GM18868 (cell line): ENCODE results near the gene ZNF385A.

Experiments used
- ATAC-seq: cut with Tn5 transposase; IDR thresholded peaks from one replicate; pipeline ENCODE4 v1.9.1; 2021; ENCODE audit warnings: mild to moderate bottlenecking, moderate library complexity; ENCODE audit not compliant: unreplicated experiment

ZNF385A gene

DNA sequence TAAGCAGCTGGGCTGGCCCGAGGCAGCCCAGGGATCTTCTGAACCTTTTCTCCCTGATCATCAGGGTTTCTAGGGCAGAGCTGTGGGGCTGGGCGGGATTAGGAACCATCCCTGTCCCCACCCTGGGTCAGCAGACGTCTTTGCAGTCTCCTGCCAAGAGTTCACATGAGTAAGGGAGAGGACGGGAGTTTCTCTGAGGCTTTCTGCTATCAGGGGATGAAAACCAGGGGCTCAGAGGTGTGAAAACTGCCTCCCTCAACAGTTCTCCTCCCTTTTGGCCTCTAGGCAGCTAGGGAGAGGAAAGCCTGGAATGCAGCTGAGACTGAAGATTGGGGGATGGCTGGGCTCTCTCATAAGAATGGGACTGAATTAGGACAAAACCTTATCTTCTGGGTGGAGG is 7.9 kb downstream of the ZNF385A start:
- no peak for ATAC-seq

DNA sequence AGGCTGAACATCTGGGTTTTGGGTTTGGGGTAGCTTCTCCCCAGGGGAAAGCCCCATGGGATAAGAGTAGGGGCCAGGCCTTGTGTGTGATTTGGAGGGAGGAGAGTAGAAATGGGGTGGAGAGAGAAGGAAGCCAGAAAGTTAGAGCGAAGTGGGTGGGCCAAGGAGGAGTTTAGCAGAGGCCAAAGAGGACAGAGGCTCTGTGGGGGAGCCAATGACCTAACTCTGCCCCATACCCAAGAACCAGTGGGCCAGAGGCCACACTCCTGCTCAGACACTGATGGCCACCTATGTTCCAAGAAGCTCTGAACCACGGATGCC is 9.3 kb downstream of the ZNF385A start:
- ATAC-seq = no peak

DNA sequence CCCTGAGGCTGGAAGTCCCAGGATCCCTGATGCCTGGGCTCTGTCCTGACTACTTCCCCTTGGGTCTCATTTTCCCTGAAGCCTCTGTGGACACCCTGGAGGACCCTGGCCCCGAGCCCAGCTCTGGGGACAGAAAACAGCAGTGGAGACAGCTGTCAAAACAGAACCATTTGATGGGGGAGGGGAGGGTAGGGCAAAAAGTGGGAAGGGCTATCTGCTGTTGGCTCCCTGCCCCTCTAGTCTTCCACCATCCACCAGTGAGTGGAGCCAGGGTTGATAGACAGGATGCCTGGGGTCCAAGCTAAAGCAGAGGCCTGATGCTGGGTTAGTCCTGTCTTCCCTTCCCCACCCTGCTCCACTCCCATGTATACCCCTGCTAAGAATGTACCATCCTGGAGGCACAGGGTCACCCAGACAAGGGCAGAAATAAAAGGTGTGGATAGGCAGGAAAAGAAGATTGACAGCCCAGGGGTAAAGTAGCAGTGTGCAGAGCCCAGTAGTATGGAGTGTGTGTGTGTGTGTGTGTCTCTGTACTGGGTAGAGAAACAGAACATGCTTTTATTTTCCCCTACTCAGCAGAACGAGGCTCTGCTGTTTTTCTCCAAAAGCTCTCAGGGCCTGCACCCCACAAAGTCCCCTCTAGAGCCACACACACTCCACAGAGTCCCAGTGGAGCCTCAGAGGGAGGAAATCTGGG is 9.8 kb downstream of the ZNF385A start:
- no peak for ATAC-seq

DNA sequence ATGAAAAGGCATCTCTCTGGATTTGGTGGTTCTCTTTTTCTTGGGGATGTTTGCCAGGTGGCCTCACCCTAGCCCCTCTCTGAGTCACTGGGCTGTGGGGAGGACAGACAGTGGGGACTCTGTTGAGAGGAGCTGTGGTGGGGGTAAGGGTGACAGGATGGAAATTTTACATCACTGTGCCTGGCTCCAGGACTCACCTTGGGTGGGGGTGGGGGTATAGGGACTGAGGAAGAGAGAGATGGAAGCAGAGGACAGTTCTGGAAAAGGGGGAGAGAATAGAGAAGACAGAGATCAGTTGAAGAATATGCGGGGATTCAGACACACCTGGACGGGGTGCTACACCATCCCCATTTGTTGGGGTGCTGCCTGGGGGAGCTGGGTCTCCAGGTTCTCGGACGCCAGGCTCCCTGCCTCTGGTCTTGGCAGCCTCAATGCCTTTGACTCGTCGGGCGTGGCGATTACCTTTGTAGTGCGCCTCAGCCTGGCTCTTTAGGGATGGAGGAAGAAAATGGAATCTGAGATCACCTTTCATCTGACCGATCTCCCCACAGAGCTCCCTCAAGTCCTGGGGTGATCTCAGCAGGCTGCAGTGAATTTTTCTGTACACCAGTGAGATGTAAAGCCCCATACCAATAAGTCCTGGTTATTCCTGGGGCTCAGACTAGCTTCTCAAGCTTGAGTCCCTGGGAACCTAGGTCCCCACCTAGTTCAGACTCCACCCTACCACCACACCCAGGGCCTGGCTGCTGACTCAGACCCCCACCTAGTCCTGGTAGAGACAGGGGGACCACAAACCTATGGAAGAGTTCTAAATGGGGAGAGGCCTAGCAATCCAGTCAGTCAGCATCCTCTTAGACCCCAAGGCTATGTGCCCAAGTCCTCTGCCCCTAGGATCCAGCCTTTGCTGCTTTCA is 10.6 kb downstream of the ZNF385A start:
- ATAC-seq = no peak

DNA sequence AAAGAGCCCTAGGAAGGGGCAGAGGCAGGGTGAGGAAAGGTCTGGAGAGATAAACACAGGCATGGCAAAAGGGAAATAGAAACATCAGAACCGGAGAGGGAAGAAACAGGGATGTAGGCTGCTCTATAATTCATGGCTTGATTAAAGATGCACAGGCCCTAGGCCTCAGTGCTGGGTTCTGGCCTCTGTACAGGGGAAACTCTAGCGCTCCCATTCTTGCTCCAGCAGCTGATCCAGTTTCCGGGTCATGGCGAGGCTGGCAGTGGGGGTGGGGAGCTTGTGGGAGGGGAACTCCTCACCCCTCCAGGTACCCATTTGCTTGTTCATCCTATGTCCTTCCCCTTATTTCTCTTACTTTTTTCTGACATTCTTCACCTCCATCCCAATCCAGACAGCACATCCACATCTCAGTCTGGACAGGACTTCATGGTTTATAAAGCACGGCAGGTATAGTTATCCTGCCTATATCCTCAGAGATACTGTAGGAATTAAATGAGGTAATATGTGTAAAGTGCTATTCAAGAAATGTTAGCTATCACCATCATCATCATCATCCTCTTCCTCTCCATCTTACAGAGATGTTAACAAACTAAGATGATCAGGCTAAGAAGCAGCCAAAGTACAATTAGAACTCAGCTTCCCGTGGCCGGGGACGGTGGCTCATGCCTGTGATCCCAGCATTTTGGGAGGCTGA is 12.3 kb downstream of the ZNF385A start:
- ATAC-seq = no peak

DNA sequence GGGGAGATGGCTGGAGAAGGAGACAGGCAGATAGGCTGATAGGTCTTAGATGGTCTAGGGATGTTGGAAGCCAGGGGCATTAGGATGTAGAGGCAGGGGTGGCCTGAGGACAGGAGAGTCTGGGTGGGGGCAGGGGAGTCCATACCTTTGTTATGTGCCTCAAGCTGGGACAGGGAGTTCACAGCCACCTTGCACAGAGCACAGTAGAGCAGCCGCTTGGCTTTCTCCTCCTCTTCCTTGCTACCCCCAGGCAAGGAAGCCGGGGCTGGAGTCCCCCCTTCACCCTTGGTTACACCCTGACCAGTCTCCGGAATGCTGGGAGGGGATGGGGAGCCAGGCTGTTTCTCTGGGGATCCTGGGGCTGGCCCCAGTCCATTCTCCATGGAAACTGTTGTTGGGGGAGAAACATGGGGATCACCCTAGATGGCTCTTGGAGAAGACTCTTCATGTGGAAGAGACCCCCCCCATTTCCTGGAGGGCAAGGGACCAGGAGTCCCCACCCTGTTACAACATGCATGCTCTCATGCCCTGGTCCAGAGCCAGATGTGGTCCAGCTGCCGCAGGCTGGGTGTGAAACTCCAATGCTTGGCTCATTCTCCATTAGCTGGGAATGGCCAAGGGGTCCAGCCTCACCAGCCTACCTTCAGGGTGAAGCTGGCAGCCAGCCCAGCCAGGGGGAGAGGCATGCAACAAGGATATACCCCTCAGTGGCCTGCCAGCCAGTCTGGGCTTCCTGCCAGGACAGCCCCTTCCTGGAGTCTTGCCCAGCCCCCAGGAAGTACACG is 13.0 kb downstream of the ZNF385A start:
- no peak for ATAC-seq

DNA sequence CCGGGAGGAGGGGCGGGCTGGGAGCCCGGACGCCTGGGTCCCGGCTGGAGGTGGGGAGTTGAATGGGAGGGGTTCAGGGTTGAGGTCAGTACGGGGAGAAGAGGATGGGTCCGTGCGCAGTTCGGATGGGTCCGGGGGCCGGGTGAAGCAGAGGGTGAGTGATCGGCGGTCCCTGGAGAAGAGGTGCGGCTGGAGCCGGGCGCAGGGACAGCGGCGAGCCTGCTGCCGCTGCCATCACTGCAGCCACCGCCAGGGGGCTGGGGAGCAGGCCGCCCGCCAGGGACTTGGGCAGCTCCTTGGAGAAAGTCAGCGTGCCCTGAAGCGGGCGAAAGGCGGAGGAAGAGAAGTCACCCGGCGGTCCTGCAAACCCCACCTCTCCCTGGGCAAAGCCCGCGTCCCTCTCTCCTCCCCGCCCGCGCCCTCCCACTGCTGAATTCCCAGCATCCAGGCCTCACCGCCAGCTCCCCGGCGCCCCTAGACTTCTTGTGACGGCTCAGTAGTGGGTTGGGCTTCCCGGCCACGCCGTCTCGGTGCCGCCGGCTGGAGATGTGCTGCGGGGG is 14.3 kb downstream of the ZNF385A start:
- ATAC-seq = no peak

DNA sequence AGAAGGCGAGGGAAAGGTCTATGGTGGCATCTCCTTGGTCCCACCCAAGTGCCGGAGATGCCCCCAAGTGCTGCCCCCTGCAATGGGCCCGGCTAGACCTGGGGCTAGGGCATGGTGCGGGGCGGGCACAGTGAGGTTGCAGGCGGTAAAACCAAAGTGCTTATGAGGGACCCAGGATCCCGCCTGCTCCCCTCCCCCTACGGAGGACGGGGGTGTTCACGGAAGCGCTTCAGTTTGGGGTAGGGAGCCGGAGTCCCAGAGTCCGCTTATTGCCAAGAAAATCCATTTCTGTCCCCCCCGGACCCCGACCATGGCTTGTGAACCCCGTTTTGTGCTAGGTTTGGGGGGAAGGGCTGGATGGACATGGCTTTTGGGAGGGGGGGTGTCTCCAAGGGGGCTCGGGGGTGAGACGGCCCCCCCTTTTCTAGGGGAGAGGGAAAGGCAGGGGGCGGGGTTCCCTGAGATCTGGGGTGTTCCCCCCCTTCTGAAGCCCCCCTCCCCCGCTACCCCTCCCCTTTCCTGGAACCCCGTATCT is 14.9 kb downstream of the ZNF385A start:
- ATAC-seq = no peak

DNA sequence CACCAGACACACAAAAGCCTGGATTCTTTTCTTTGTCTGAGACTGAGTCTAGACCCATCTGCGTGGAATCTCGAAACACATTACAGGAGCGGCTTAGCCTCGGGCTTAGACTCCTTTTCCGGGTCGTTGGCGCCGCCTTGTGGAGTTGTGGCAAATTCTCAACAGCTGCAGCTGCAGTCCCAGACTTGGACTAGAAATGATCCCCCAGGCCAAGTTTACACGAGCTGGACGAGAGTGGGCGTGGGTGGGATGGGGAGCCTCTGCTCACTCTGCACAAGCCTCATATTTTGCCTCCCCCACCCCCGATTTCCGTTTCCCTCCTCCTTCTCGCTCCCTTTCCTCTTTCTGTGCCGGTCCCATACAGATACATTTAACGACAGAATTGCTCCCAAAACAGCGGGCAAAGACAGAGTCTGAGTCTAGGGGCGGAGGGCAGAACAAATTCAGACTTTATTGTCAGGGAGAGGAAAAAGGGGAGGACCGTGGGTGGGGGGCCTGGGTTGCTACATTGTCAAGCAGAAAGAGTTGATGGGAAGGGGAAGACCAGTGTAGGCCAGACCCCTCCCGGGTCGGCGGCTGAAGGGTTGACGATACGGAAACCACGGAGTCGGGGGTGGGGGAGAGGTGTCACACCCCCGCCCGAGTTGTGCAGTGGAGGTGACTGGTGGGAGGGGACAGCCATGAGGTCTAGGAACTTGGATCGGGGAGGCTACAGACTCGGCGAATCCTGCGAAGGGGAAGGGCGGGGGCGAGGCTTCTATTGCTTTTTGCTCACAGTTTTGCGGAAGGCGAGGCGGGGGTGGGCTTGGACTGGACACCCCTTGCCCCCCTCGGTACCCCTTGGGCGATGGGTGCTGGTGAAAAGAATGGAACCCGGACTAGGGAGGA is 15.6 kb downstream of the ZNF385A start:
- peak; percentile 72 for ATAC-seq

DNA sequence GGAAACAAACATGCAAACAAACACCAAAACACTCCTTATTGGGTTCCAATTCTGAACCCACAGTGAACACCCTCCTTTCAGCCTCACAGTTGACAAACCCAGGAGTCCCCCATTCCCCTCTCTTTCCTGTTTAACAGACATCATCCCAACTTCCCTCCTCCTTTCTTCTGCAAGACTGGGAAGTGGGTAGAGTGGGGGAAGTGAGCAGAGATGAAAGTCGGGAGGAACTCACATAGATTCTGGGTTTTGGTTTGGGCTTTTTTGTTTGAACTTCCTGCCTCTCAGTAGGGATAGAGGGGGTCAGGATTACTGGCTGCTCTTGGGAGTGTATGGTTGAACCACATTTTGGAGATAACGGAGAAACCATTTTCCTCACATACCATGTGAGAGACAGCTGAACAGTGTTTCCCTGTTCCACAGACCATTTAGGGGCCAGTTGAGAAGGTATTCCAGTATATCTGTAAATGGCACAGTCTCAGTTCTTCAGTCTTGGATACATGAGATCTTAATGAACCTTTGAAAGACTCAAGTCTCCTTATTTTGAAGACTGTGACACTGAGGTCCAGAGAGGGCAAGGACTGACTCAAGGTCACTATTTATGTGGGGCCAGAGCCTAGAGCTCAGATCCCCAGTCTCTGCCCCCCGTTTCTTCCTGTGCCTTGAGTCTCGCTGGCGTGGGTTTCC is 16.4 kb downstream of the ZNF385A start:
- ATAC-seq = no peak

DNA sequence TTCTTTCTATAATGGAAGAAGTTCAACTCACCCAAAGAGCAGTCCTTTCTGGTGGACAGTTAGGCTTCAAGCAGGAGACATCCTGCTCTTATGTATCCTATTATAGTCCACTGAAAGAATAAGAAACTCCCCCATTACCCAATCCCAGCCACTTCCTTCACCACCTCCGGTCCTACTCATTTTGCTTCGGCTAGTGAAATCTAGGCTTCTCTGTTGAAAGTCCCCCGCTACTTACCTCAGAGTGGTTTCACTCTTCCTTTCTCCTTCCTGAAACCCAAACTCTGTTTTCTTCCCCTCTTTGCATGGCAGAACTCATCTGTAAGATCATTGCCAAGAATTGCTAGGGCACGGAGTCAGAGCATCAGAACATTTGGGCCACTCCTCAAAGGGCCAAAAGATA is 20.1 kb downstream of the ZNF385A start, which contains the start of gene GPR84:
TSS of gene GPR84 (minus strand) at position 74 of the 400 bp plus-strand sequence. CDS start 635 bp downstream, outside the sequence.
- peak; percentile 47 for ATAC-seq

DNA sequence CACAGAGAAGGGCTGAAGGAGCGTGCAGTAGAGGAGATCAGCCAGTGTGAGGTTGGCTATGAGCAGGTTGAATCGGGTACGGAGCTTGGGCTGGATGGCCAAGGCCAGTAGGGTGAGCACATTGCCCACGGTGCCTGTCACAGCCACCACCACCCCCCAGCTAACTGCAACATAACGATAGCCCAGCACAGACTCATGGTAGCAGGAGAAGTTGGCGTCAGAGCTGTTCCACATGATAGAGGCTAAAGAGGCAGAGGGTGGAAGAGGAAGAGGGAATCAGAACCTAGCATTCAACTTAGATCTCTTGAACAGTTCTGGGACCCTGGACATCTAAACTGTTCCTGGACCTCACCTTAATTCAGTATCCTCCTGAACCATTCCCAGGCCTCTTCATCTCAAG is 20.9 kb downstream of the ZNF385A start:
- no peak for ATAC-seq

DNA sequence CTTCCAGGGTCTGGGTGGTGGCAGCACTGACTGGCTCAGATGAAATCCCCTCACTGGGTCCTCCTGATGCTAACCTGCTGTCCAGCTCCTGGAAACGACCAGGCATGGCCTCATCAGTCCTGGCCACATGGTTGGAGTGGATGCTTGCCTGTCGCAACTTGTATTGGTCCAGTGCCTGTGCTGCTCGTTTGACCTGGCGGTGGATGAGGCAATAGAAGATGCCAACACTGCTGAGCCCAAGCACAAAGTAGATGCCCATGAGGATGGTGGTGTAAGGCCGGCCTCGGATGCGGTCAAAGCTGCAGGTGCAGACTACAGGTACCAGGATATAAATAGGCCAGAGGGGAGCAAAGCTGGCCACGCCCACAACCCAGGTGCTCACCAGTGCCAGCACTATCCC is 21.5 kb downstream of the ZNF385A start:
- no peak for ATAC-seq

DNA sequence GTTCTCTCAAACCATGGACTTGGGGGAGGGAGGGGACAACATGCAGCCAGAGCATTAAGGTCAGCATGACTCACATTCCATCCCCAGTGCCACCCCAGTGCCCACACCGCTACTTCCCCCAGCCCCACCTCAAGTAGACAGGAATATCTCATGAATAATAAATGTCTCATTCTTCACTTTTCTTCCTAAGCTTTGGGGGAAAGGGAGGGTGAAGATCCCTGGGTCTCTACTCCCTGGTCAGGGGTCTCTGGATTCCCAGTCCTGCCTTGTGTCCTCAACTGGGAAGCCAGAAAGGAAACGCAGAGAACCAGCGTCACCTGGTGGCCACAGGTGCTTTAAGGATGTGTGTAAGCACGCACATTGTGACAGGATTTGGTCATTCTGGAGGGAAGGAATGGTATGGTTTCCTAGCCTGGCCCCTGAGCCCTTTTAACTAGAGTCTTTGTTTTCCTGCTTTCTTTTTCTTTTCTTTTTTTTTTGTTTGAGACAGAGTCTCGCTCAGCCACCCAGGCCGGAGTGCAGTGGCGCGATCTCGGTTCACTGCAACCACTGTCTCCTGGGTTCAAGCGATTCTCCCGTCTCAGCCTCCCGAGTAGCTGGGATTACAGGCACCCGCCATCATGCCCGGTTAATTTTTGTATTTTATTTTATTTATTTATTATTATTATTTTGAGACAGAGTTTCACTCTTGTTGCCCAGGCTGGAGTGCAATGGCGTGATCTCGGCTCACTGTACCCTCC is 23.6 kb downstream of the ZNF385A start:
- no peak for ATAC-seq

DNA sequence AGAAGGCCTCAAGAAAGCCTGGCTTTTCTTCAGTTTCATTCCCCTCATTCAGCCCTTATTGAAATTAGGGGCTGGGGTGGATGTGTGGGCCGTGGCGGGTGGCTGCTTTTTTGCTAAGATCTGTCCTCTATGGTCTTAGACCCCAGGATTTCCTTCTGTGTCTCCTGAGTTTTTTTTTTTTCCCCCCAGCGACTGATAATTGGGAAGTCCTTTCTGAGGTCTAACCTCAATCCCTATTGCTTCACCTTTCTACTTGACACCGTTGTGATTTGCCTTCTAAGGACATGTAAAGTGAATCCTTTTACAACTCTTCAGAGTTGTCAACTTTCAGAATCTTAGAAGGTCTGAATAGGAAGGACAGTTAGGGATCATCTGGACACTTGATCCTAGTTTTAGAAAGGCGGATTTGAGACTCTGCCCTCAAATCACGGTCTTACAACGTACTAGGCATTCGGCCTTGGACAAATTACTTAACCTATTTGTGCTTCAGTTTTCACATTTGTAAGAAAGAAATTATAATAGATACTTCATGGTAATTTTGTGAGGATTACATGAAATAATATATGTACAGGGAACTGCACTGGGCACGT is 24.7 kb downstream of the ZNF385A start:
- no peak for ATAC-seq

DNA sequence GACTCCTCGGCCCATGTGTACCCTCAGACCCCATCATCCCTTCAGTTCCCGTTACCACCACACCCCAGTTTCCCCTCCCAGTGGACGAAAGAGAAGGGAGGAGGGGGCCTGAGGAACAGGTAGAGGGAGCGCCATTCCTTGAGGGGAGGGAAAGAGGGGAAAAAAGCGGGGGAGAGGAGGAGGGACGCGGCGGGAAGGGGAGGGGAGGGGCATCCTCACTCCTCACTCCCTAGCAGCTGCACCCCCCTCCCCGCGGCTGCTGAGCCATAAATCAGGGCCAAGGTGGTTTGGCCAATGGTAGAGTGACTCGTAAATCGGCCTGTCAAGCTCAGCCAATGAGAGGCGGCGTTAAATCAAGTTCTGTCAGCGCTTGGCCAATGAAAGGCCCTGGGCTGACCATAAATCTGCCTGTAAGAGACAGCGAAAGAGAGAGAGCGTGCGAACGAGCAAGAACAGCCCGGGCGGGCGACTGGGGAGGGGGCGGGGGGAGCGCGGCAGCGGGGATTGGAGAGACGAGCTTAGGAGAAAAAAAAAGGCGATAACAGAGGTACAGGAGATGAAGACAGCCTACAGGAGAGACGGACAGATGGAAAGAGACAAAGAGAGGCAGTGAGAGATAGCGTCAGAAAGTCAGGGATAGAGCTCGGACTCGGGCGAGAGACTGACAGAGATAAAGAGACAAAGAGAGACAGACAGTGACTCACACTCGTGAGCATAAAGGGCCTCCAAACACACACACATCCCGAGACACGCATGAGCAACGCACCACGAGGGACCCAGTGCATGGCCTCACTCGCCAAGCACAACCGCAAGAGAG is 25.4 kb downstream of the ZNF385A start:
- peak; percentile 98 for ATAC-seq
